Fibroblast of lung (primary cell): ENCODE results near the gene INVS. TPM values are rescaled to one million over a fixed set of nuclear protein-coding genes. Genes with fewer than 3 reads are reported as not detected.

Experiments
- DNase-seq, 2 donors: peaks; one replicate each; pipeline versions ENCODE4 v3.0.0 to v3.0.0-alpha.2; 2010; ENCODE audit warnings: low read depth in 2 of 2
- H2AFZ ChIP-seq: 2 replicates; pipeline ENCODE4 v1.5.1; 2012; ENCODE audit warnings: low read length, control low read depth, inconsistent platforms
- H3K27ac ChIP-seq: 2 replicates; pipeline ENCODE4 v1.5.1; 2011; ENCODE audit warnings: low read length, control low read depth; ENCODE audit not compliant: insufficient read depth
- H3K27me3 ChIP-seq: 2 replicates; pipeline ENCODE4 v1.5.1; 2011; ENCODE audit warnings: mild to moderate bottlenecking, low read length; ENCODE audit not compliant: control insufficient read depth, insufficient read depth
- H3K36me3 ChIP-seq: 2 replicates; pipeline ENCODE4 v1.5.1; 2011; ENCODE audit warnings: low read length; ENCODE audit not compliant: control insufficient read depth, insufficient read depth
- H3K4me1 ChIP-seq: 2 replicates; pipeline ENCODE4 v1.5.1; 2011; ENCODE audit warnings: low read length; ENCODE audit not compliant: control insufficient read depth, insufficient read depth; ENCODE audit errors: extremely low read depth
- H3K4me2 ChIP-seq: 2 replicates; pipeline ENCODE4 v1.5.1; 2011; ENCODE audit warnings: low read length, control low read depth; ENCODE audit not compliant: insufficient read depth; ENCODE audit errors: extremely low read depth
- H3K4me3 ChIP-seq, 4 experiments: fragments of 200-600 bp in 1 of 4; sonication (generic) in 1 of 4; replicated peaks in 1 of 4; 2 replicates each; pipeline ENCODE4 v1.5.1; 2011 to 2016; ENCODE audit warnings: low read length in 4 of 4, low read depth in 3 of 4, mild to moderate bottlenecking in 3 of 4, control low read depth in 2 of 4, inconsistent platforms in 1 of 4, mixed read lengths in 1 of 4; ENCODE audit not compliant: insufficient read depth in 1 of 4; ENCODE audit errors: control extremely low read depth in 1 of 4
- H3K79me2 ChIP-seq: 2 replicates; pipeline ENCODE4 v1.5.1; 2012; ENCODE audit warnings: mild to moderate bottlenecking, low read length, inconsistent platforms; ENCODE audit not compliant: control insufficient read depth, insufficient read depth
- H3K9ac ChIP-seq: 2 replicates; pipeline ENCODE4 v1.5.1; 2011; ENCODE audit warnings: mild to moderate bottlenecking, low read length, control low read depth; ENCODE audit not compliant: insufficient read depth
- H3K9me3 ChIP-seq: 2 replicates; pipeline ENCODE4 v1.5.1; 2012; ENCODE audit warnings: low read depth, low read length; ENCODE audit not compliant: control insufficient read depth, insufficient read depth
- H4K20me1 ChIP-seq: 2 replicates; pipeline ENCODE4 v1.5.1; 2011; ENCODE audit warnings: low read length; ENCODE audit not compliant: control insufficient read depth, insufficient read depth; ENCODE audit errors: extremely low read depth
- CTCF ChIP-seq, 2 donors: IDR thresholded peaks in 1 of 2; conservative IDR thresholded peaks in 1 of 2; 1 replicate in 1 of 2; 2 replicates in 1 of 2; pipeline ENCODE4 v1.5.1; 2011 to 2012; ENCODE audit warnings: low read length in 2 of 2, control low read depth in 1 of 2, inconsistent platforms in 1 of 2, low read depth in 1 of 2, mild to moderate bottlenecking in 1 of 2
- EZH2 ChIP-seq: IDR thresholded peaks from 2 replicates; pipeline ENCODE4 v1.5.1; 2012; ENCODE audit warnings: low read length, control low read depth, mild to moderate bottlenecking; ENCODE audit errors: missing control alignments
- polyA plus RNA-seq, 2 donors: library from polyadenylated mRNA; depleted of rRNA in 1 of 2; stranded (reverse) in 1 of 2; unstranded in 1 of 2; fragments of >200 nt; gene quantifications; 2 replicates each; pipeline ENCODE4 v1.2.1, GENCODE V29; 2011 to 2012; ENCODE audit warnings: missing spikeins in 1 of 2
- total RNA-seq: library from RNA; depleted of rRNA; stranded (reverse); fragments of >200 nt; gene quantifications from 2 replicates; pipeline ENCODE4 v1.2.1, GENCODE V29; 2014

INVS gene
- total and polyA plus RNA-seq, 2 donors (not counting 1 experiment from before 2014, with no cell fraction given), result 13.1 to 45.4 TPM

- H3K9ac ChIP-seq, result no peak overlapping the region
- TF ChIP-seq CTCF (conservative IDR thresholded peaks at IDR 0.05 in 1 of 2, IDR thresholded peaks at IDR 0.05 in 1 of 2; ENCODE audit: low read depth in 1 of 2, low read length in 2 of 2), result no peak
- TF ChIP-seq EZH2, result no peak
- H3K27me3 ChIP-seq, result no peaks in the 10 kb centered on the region
- H3K79me2 ChIP-seq, result no peaks in the 10 kb centered on the region
- no peak overlapping the region for H3K4me2 ChIP-seq
- no peak overlapping the region for H3K27ac ChIP-seq
- H3K4me1 ChIP-seq, result peaks cover 2% of the 10 kb centered on the region
- H3K9me3 ChIP-seq, result no peaks in the 10 kb centered on the region
- DNase-seq, result no peak
- H3K36me3 ChIP-seq, result no peaks in the 10 kb centered on the region
- no peaks in the 10 kb centered on the region for H4K20me1 ChIP-seq
- H3K4me3 ChIP-seq, result no peak overlapping the region
- no peak overlapping the region for H2AFZ ChIP-seq
These were observed 13.8 kb downstream of the INVS start for GRCh38 chr9:100112677-100113336.

GRCh38 chr9:100117316-100117715, 18.3 kb downstream of the INVS start:
- TF ChIP-seq CTCF (conservative IDR thresholded peaks at IDR 0.05 in 1 of 2, IDR thresholded peaks at IDR 0.05 in 1 of 2; ENCODE audit: low read depth in 1 of 2, low read length in 2 of 2) (no peak), EZH2 (no peak)
- no peaks in the 10 kb centered on the region for H3K79me2 ChIP-seq
- H3K9me3 ChIP-seq, result no peaks in the 10 kb centered on the region
- H3K36me3 ChIP-seq, result no peaks in the 10 kb centered on the region
- no peak for DNase-seq
- no peaks in the 10 kb centered on the region for H3K27me3 ChIP-seq
- H3K4me1 ChIP-seq, result no peaks in the 10 kb centered on the region
- no peak overlapping the region for H3K4me3 ChIP-seq
- no peaks in the 10 kb centered on the region for H4K20me1 ChIP-seq
- no peak overlapping the region for H3K9ac ChIP-seq
- no peak overlapping the region for H2AFZ ChIP-seq
- H3K4me2 ChIP-seq, result no peak overlapping the region
- H3K27ac ChIP-seq, result no peak overlapping the region

- no peak for TF ChIP-seq EZH2
- TF ChIP-seq CTCF (conservative IDR thresholded peaks at IDR 0.05 in 1 of 2, IDR thresholded peaks at IDR 0.05 in 1 of 2; ENCODE audit: low read depth in 1 of 2, low read length in 2 of 2), result no peak
- DNase-seq, result no peak
- no peak overlapping the region for H3K9ac ChIP-seq
- no peak overlapping the region for H2AFZ ChIP-seq
- no peak overlapping the region for H3K4me3 ChIP-seq
- H4K20me1 ChIP-seq, result no peaks in the 10 kb centered on the region
- H3K9me3 ChIP-seq, result no peaks in the 10 kb centered on the region
- no peak overlapping the region for H3K4me2 ChIP-seq
- no peaks in the 10 kb centered on the region for H3K4me1 ChIP-seq
- H3K27ac ChIP-seq, result no peak overlapping the region
- no peaks in the 10 kb centered on the region for H3K36me3 ChIP-seq
- H3K79me2 ChIP-seq, result no peaks in the 10 kb centered on the region
- no peaks in the 10 kb centered on the region for H3K27me3 ChIP-seq
These were observed 21.2 kb downstream of the INVS start for GRCh38 chr9:100120286-100120685.
